ENCODE measurements around the gene GZF1. TPM values are rescaled to one million over a fixed set of nuclear protein-coding genes. Genes with fewer than 3 reads are reported as not detected.

Gene GZF1
- total RNA-seq, 2 experiments from 2014 or later, result 13.4 to 15.6 TPM

GRCh38 chr20:23410916-23411695 is 49.1 kb downstream of the GZF1 start:
- H3K4me1 Mint-ChIP-seq, result peaks cover 30% of the 10 kb centered on the region
- ATAC-seq (ENCODE audit: low read depth), result no peak
- H3K27ac Mint-ChIP-seq, result no peak overlapping the region

GRCh38 chr20:23412026-23412425 is 50.0 kb downstream of the GZF1 start:
- peaks cover 4% of the 10 kb centered on the region for H3K36me3 Mint-ChIP-seq
- peaks cover 33% of the 10 kb centered on the region for H3K4me1 Mint-ChIP-seq
- DNase-seq (no peak), ATAC-seq (ENCODE audit: low read depth) (no peak)
- POLR2A ChIA-PET, result no interaction called here
- H3K4me3 Mint-ChIP-seq, result no peak overlapping the region
- no peak overlapping the region for H3K27ac Mint-ChIP-seq
- H3K27me3 Mint-ChIP-seq, result no peaks in the 10 kb centered on the region
- H3K9me3 Mint-ChIP-seq, result no peaks in the 10 kb centered on the region

More at GRCh38 chr20:23410916-23411695, 49.1 kb downstream of the GZF1 start:
- POLR2A ChIA-PET, result no interaction called here
- H3K4me3 Mint-ChIP-seq, result no peak overlapping the region
- H3K27me3 Mint-ChIP-seq, result no peaks in the 10 kb centered on the region
- DNase-seq, result no peak
- peaks cover 6% of the 10 kb centered on the region for H3K36me3 Mint-ChIP-seq
- H3K9me3 Mint-ChIP-seq, result no peaks in the 10 kb centered on the region

GRCh38 chr20:23413862-23414422 is 52.0 kb downstream of the GZF1 start:
- Mint-ChIP-seq H3K36me3 (peaks cover 1% of the 10 kb centered on the region), H3K9me3 (no peaks in the 10 kb centered on the region), H3K4me1 (peaks cover 43% of the 10 kb centered on the region), H3K4me3 (no peak overlapping the region), H3K27me3 (no peaks in the 10 kb centered on the region), H3K27ac (no peak overlapping the region)
- POLR2A ChIA-PET, result no interaction called here
- no peak for ATAC-seq (ENCODE audit: low read depth)
- no peak for DNase-seq

GRCh38 chr20:23414526-23415188 is 52.7 kb downstream of the GZF1 start:
- H3K27ac Mint-ChIP-seq, result no peak overlapping the region
- DNase-seq (no peak), ATAC-seq (ENCODE audit: low read depth) (no peak)
- H3K4me1 Mint-ChIP-seq, result peaks cover 47% of the 10 kb centered on the region
- no peak overlapping the region for H3K4me3 Mint-ChIP-seq
- peaks cover 1% of the 10 kb centered on the region for H3K36me3 Mint-ChIP-seq
- POLR2A ChIA-PET, result no interaction called here
- H3K9me3 Mint-ChIP-seq, result no peaks in the 10 kb centered on the region
- H3K27me3 Mint-ChIP-seq, result no peaks in the 10 kb centered on the region

GRCh38 chr20:23415555-23415954 is 53.6 kb downstream of the GZF1 start:
- no peak for ATAC-seq (ENCODE audit: low read depth)
- POLR2A ChIA-PET, result no interaction called here
- no peak for DNase-seq
- Mint-ChIP-seq H3K27ac (no peak overlapping the region), H3K27me3 (no peaks in the 10 kb centered on the region), H3K36me3 (peaks cover 1% of the 10 kb centered on the region), H3K4me1 (peaks cover 49% of the 10 kb centered on the region), H3K4me3 (no peak overlapping the region), H3K9me3 (no peaks in the 10 kb centered on the region)

- peaks cover 49% of the 10 kb centered on the region for H3K4me1 Mint-ChIP-seq
- DNase-seq, result no peak
- POLR2A ChIA-PET, result interaction anchor here (1.6 kb wide), 1 partner anchor 9 kb away, joined by 3 read pairs; no protein-coding TSS in a partner anchor
- ATAC-seq (ENCODE audit: low read depth), result no peak
- H3K27me3 Mint-ChIP-seq, result no peaks in the 10 kb centered on the region
- no peaks in the 10 kb centered on the region for H3K9me3 Mint-ChIP-seq
- H3K36me3 Mint-ChIP-seq, result peaks cover 1% of the 10 kb centered on the region
- H3K27ac Mint-ChIP-seq, result no peak overlapping the region
- H3K4me3 Mint-ChIP-seq, result no peak overlapping the region
Observed at GRCh38 chr20:23415959-23416583, 54.1 kb downstream of the GZF1 start.

GRCh38 chr20:23417861-23418260 is 55.9 kb downstream of the GZF1 start:
- no peaks in the 10 kb centered on the region for H3K27me3 Mint-ChIP-seq
- peaks cover 1% of the 10 kb centered on the region for H3K36me3 Mint-ChIP-seq
- peak overlapping the region; percentile 82 for H3K27ac Mint-ChIP-seq
- no peaks in the 10 kb centered on the region for H3K9me3 Mint-ChIP-seq
- H3K4me3 Mint-ChIP-seq, result peak overlapping the region; percentile 64
- POLR2A ChIA-PET, result interaction anchor here (0.7 to 6.7 kb wide), 7 partner anchors 15 to 68 kb away, joined by 3 to 72 read pairs (median 6); partner anchors contain the start of gene NXT1
- DNase-seq (no peak), ATAC-seq (ENCODE audit: low read depth) (no peak)
- H3K4me1 Mint-ChIP-seq, result peaks cover 60% of the 10 kb centered on the region

- DNase-seq (no peak), ATAC-seq (ENCODE audit: low read depth) (no peak)
- Mint-ChIP-seq H3K27ac (peak overlapping the region; percentile 94), H3K36me3 (no peaks in the 10 kb centered on the region), H3K9me3 (no peaks in the 10 kb centered on the region), H3K4me3 (peak overlapping the region; percentile 97), H3K27me3 (peaks cover under 1% of the 10 kb centered on the region), H3K4me1 (peaks cover 63% of the 10 kb centered on the region)
- POLR2A ChIA-PET, result interaction anchor here (1.3 to 6.7 kb wide), 5 partner anchors 17 to 69 kb away, joined by 4 to 72 read pairs (median 18); partner anchors contain the start of genes GZF1 and NXT1
Observed at GRCh38 chr20:23419657-23419994, 57.6 kb downstream of the GZF1 start.

- Mint-ChIP-seq H3K27me3 (peaks cover 2% of the 10 kb centered on the region), H3K4me1 (peaks cover 62% of the 10 kb centered on the region), H3K9me3 (no peaks in the 10 kb centered on the region), H3K36me3 (no peaks in the 10 kb centered on the region), H3K27ac (peak overlapping the region; percentile 94), H3K4me3 (peak overlapping the region; percentile 97)
- DNase-seq (peak; percentile 66), ATAC-seq (ENCODE audit: low read depth) (peak; percentile 20)
- POLR2A ChIA-PET, result interaction anchor here (1.2 to 6.7 kb wide), 6 partner anchors 17 to 70 kb away, joined by 4 to 72 read pairs (median 12); partner anchors contain the start of genes GZF1 and NXT1
Observed at GRCh38 chr20:23419995-23420901, 58.3 kb downstream of the GZF1 start.

GRCh38 chr20:23420943-23421931 is 59.3 kb downstream of the GZF1 start, which contains the start of gene NAPB:
NAPB (minus strand) TSS chr20:23421488; CDS start chr20:23421402, 86 bp downstream.
- ATAC-seq (ENCODE audit: low read depth), result peak; percentile 98
- peak within 1 kb of the TSS; percentile 86 for H3K27ac Mint-ChIP-seq
- peaks cover 2% of the 10 kb centered on the region for H3K27me3 Mint-ChIP-seq
- no peaks in the 10 kb centered on the region for H3K9me3 Mint-ChIP-seq
- H3K4me1 Mint-ChIP-seq, result peaks cover 54% of the 10 kb centered on the region
- no peaks in the 10 kb centered on the region for H3K36me3 Mint-ChIP-seq
- POLR2A ChIA-PET, result interaction anchor here (0.6 to 6.7 kb wide), 13 partner anchors 14 to 274 kb away, joined by 3 to 72 read pairs (median 5); partner anchors contain the start of genes GZF1 and NXT1
- peak within 1 kb of the TSS; percentile 97 for H3K4me3 Mint-ChIP-seq
- DNase-seq, result peak; percentile 94

Measured in activated naive CD8-positive, alpha-beta T cell treated with anti-CD3 and anti-CD28 coated beads, Interleukin-2, amount 10 ng/mL, durations not matched to agents 7 days and 5 days (primary cell).